HepG2 (cell line): ENCODE data around the gene RINL. TPM values are rescaled to one million over a fixed set of nuclear protein-coding genes. Genes with fewer than 3 reads are reported as not detected.

ENCODE experiments used
- AGO2 ChIP-seq: fragments of 200-400 bp; formaldehyde crosslinking; optimal IDR thresholded peaks from 2 replicates; pipeline ENCODE3; 2017; ENCODE audit warnings: mild to moderate bottlenecking, low read depth, low read length, moderate library complexity
- RBM22 ChIP-seq: fragments of 200-400 bp; formaldehyde crosslinking; optimal IDR thresholded peaks from 2 replicates; pipeline ENCODE3; 2017; ENCODE audit warnings: mild to moderate bottlenecking, low read length, moderate library complexity
- ZMYM4 ChIP-seq: sonication (generic); formaldehyde crosslinking; IDR thresholded peaks from 2 replicates; pipeline ENCODE4 v1.8.1; 2023; ENCODE audit warnings: mild to moderate bottlenecking, missing genetic modification reagents
- ZNF230 ChIP-seq: sonication (generic); formaldehyde crosslinking; IDR thresholded peaks from 2 replicates; pipeline ENCODE4 v1.4.0; 2020; ENCODE audit warnings: mild to moderate bottlenecking, missing genetic modification reagents
- ZNF263 ChIP-seq: sonication (generic); formaldehyde crosslinking; IDR thresholded peaks from 2 replicates; pipeline ENCODE4 v1.4.0; 2020; ENCODE audit warnings: missing genetic modification reagents
- ZNF570 ChIP-seq: sonication (generic); formaldehyde crosslinking; IDR thresholded peaks from 2 replicates; pipeline ENCODE4 v1.4.0; 2020; ENCODE audit warnings: mild to moderate bottlenecking, missing genetic modification reagents, borderline replicate concordance
- ZNF879 ChIP-seq: sonication (generic); formaldehyde crosslinking; IDR thresholded peaks from 2 replicates; pipeline ENCODE4 v1.8.1; 2023; ENCODE audit warnings: missing genetic modification reagents
- polyA plus RNA-seq, 8 experiments: library from polyadenylated mRNA; depleted of rRNA in 3 of 8; stranded (reverse) in 7 of 8; unstranded in 1 of 8; fragments of >200 nt; fragmentation: Illumina TruSeq in 4 of 8; extraction: Trizol in 4 of 8; gene quantifications; 2 replicates each; pipeline versions ENCODE4 v1.2.1 to v1.2.3, GENCODE V29; 2011 to 2016; ENCODE audit warnings: low read depth in 4 of 8, missing spikeins in 1 of 8, mixed read lengths in 1 of 8; ENCODE audit not compliant: insufficient read depth in 1 of 8
- total RNA-seq, 5 experiments: library from RNA; depleted of rRNA; stranded (reverse); fragments of >200 nt; fragmentation: Illumina TruSeq; extraction: Trizol; gene quantifications; 2 replicates each; pipeline ENCODE4 v1.2.3, GENCODE V29; 2016; ENCODE audit warnings: low read depth in 1 of 5
- TF ChIP-seq, protein P1 (sequence below): sonication (generic); formaldehyde crosslinking; IDR thresholded peaks from 2 replicates; pipeline ENCODE4 v1.9.0; 2021; ENCODE audit warnings: missing genetic modification reagents, borderline replicate concordance
- TF ChIP-seq, protein P2 (sequence below): IDR thresholded peaks from 2 replicates; pipeline ENCODE4 v1.6.1; 2012; ENCODE audit warnings: inconsistent platforms
- TF ChIP-seq, protein P3 (sequence below): IDR thresholded peaks from 2 replicates; pipeline ENCODE4 v1.6.1; 2016; ENCODE audit warnings: mild to moderate bottlenecking

Gene RINL
- total and polyA plus RNA-seq, 2 of the 13 experiments (the other 11 are each of a cell fraction or from before 2014, with no cell fraction given): 11.4 to 18.0 TPM

DNA sequence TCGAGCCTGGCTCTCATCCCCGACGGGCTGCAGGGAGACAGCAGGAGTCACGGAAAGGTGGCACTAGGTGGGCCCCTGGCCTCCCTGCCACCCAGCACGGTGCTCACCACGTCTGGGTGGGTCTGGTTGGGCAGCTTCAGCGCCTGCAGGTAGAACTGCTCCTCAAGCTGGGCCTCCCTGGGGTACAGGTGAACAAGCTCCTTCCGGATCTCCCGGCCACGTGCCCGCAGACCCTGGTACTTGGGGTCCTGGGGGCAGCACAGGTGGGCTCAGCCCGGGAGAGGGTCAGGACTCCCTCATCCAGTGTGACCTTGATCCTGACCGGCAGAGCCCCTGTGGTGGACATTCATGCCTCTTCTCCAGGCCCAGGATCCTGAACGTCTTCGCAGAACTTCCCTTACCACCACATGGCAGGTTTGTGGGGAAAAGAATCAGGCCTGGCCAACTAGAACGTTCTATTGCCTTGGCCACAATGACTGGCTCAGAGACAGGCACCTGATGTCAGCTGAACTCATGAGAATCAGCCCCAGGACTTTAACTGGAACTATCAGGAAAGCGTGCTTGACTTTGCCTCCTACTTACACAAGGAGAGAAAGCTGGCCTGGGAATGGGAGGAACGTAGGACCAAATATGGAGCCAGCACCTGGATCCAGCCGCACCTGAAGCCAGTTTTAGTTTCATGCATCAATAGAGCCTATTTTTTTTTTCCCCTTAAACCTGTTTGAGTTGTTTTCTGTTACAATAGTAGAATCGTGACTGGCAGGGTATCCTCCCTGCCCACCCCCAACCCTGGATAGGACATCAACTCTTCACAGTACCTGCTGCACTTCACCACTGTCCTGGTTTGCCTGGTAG lies 43.6 kb upstream of the RINL start (continued):
- TF ChIP-seq, protein P1, sequence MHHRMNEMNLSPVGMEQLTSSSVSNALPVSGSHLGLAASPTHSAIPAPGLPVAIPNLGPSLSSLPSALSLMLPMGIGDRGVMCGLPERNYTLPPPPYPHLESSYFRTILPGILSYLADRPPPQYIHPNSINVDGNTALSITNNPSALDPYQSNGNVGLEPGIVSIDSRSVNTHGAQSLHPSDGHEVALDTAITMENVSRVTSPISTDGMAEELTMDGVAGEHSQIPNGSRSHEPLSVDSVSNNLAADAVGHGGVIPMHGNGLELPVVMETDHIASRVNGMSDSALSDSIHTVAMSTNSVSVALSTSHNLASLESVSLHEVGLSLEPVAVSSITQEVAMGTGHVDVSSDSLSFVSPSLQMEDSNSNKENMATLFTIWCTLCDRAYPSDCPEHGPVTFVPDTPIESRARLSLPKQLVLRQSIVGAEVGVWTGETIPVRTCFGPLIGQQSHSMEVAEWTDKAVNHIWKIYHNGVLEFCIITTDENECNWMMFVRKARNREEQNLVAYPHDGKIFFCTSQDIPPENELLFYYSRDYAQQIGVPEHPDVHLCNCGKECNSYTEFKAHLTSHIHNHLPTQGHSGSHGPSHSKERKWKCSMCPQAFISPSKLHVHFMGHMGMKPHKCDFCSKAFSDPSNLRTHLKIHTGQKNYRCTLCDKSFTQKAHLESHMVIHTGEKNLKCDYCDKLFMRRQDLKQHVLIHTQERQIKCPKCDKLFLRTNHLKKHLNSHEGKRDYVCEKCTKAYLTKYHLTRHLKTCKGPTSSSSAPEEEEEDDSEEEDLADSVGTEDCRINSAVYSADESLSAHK (CRISPR knock-in tag): no peak
- TF ChIP-seq AGO2 (peak; percentile 77), ZNF230 (CRISPR knock-in tag) (no peak), RBM22 (peak; percentile 39), ZNF263 (CRISPR knock-in tag) (no peak), ZMYM4 (CRISPR knock-in tag) (no peak), ZNF570 (CRISPR knock-in tag) (no peak), ZNF879 (CRISPR knock-in tag) (no peak)
- TF ChIP-seq, protein P2, sequence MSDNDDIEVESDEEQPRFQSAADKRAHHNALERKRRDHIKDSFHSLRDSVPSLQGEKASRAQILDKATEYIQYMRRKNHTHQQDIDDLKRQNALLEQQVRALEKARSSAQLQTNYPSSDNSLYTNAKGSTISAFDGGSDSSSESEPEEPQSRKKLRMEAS: no peak
- TF ChIP-seq, protein P3, sequence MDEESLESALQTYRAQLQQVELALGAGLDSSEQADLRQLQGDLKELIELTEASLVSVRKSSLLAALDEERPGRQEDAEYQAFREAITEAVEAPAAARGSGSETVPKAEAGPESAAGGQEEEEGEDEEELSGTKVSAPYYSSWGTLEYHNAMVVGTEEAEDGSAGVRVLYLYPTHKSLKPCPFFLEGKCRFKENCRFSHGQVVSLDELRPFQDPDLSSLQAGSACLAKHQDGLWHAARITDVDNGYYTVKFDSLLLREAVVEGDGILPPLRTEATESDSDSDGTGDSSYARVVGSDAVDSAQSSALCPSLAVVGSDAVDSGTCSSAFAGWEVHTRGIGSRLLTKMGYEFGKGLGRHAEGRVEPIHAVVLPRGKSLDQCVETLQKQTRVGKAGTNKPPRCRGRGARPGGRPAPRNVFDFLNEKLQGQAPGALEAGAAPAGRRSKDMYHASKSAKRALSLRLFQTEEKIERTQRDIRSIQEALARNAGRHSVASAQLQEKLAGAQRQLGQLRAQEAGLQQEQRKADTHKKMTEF (CRISPR knock-in tag): no peak
